K562 (cell line): ENCODE data around the gene EEF1A1. TPM values are rescaled to one million over a fixed set of nuclear protein-coding genes. Genes with fewer than 3 reads are reported as not detected.

Experiments
- BHLHE40 ChIP-seq: IDR thresholded peaks from 2 replicates; pipeline ENCODE4 v1.6.1; 2011; ENCODE audit warnings: low read length, improper control_type of control experiment
- CBFA2T3 ChIP-seq: fragments of 450-650 bp; IDR thresholded peaks from 2 replicates; pipeline ENCODE4 v1.6.1; 2017
- GTF2A2 ChIP-seq: IDR thresholded peaks from 2 replicates; pipeline ENCODE4 v1.6.1; 2016; ENCODE audit warnings: mild to moderate bottlenecking, missing genetic modification characterization, missing compliant biosample characterization
- HNRNPL ChIP-seq: fragments of 200-400 bp; formaldehyde crosslinking; IDR thresholded peaks from 2 replicates; pipeline ENCODE4 v1.6.1; 2017; ENCODE audit warnings: low read depth, mild to moderate bottlenecking, low read length
- NCOA1 ChIP-seq: fragments of 450-650 bp; IDR thresholded peaks from 2 replicates; pipeline ENCODE4 v1.6.1; 2016; ENCODE audit warnings: low read depth
- PHF8 ChIP-seq: fragments of 200-600 bp; sonication (generic); IDR thresholded peaks from 2 replicates; pipeline ENCODE4 v1.6.1; 2012; ENCODE audit warnings: mixed run types, mild to moderate bottlenecking, inconsistent platforms, low read length, moderate library complexity, borderline replicate concordance
- RBM14 ChIP-seq: fragments of 200-400 bp; formaldehyde crosslinking; IDR thresholded peaks from 2 replicates; pipeline ENCODE4 v1.6.1; 2018; ENCODE audit warnings: low read depth, mild to moderate bottlenecking, low read length, moderate library complexity, borderline replicate concordance; ENCODE audit not compliant: insufficient read depth
- SIRT6 ChIP-seq: IDR thresholded peaks from one replicate; pipeline ENCODE4 v1.6.1; 2012; ENCODE audit warnings: low read depth, mild to moderate bottlenecking, control low read depth, inconsistent platforms, low read length, moderate library complexity
- SREBF1 ChIP-seq: fragments of 150-350 bp; IDR thresholded peaks from 2 replicates; pipeline ENCODE4 v1.6.1; 2014; ENCODE audit warnings: antibody characterized with exemption, low read depth, low read length, borderline replicate concordance
- SUPT5H ChIP-seq: fragments of 450-650 bp; IDR thresholded peaks from 2 replicates; pipeline ENCODE4 v1.6.1; 2016
- TAF15 ChIP-seq: fragments of 200-400 bp; formaldehyde crosslinking; IDR thresholded peaks from 2 replicates; pipeline ENCODE4 v1.6.1; 2017; ENCODE audit warnings: mild to moderate bottlenecking, low read depth, low read length, moderate library complexity
- ZC3H8 ChIP-seq: fragments of 450-650 bp; IDR thresholded peaks from 2 replicates; pipeline ENCODE4 v1.6.1; 2017
- ZKSCAN3 ChIP-seq: fragments of 250-450 bp; sonication (Bioruptor Pico); IDR thresholded peaks from 2 replicates; pipeline ENCODE4 v1.4.0; 2020
- ZNF174 ChIP-seq: fragments of 250-450 bp; sonication (Bioruptor Pico); IDR thresholded peaks from 2 replicates; pipeline ENCODE4 v1.4.0; 2020; ENCODE audit warnings: mild to moderate bottlenecking
- ZNF583 ChIP-seq: fragments of 250-450 bp; sonication (Bioruptor Pico); IDR thresholded peaks from 2 replicates; pipeline ENCODE4 v1.4.0; 2020
- ZNF668 ChIP-seq: fragments of 250-450 bp; sonication (Bioruptor Pico); IDR thresholded peaks from 2 replicates; pipeline ENCODE4 v1.8.0; 2022; ENCODE audit warnings: mild to moderate bottlenecking, inconsistent platforms
- ZNF77 ChIP-seq: fragments of 250-450 bp; sonication (Bioruptor Pico); IDR thresholded peaks from 2 replicates; pipeline ENCODE4 v1.5.0; 2020
- ZSCAN32 ChIP-seq: fragments of 450-650 bp; formaldehyde crosslinking; IDR thresholded peaks from 2 replicates; pipeline ENCODE4 v1.4.0; 2020; ENCODE audit warnings: mild to moderate bottlenecking, moderate library complexity
- polyA plus RNA-seq, 8 experiments: library from polyadenylated mRNA; depleted of rRNA in 4 of 8; stranded (reverse) in 5 of 8; unstranded in 3 of 8; fragments of >200 nt; fragmentation: Nextera tagmentation in 2 of 8; fragmentation: Illumina TruSeq in 1 of 8; extraction: Ambion mirVana in 2 of 8; extraction: Trizol in 1 of 8; gene quantifications; 2 replicates each; pipeline versions ENCODE4 v1.2.1 to v1.2.3, GENCODE V29; 2011 to 2014; ENCODE audit warnings: inconsistent platforms in 1 of 8, missing spikeins in 1 of 8
- total RNA-seq, 7 experiments: library from RNA; depleted of rRNA in 6 of 7; stranded (reverse); fragments of >200 nt in 6 of 7; fragmentation: Illumina TruSeq in 2 of 7; extraction: Trizol in 2 of 7; gene quantifications; 2 replicates each; pipeline versions ENCODE4 v1.2.1 to v1.2.3, GENCODE V29; 2011 to 2021; ENCODE audit warnings: low replicate concordance in 1 of 7
- TF ChIP-seq, protein P1 (sequence below): fragments of 450-650 bp; formaldehyde crosslinking; IDR thresholded peaks from 2 replicates; pipeline ENCODE4 v1.4.0; 2020; ENCODE audit warnings: mild to moderate bottlenecking, moderate library complexity
- TF ChIP-seq, protein P2 (sequence below): sonication (generic); formaldehyde crosslinking; IDR thresholded peaks from 2 replicates; pipeline ENCODE4 v1.8.0; 2022; ENCODE audit warnings: mild to moderate bottlenecking, missing genetic modification reagents
- TF ChIP-seq, protein P3 (sequence below), 2 experiments: IDR thresholded peaks in 1 of 2; conservative IDR thresholded peaks in 1 of 2; 2 replicates each; pipeline ENCODE4 v1.6.1; 2016; ENCODE audit warnings: low read depth in 2 of 2, mild to moderate bottlenecking in 1 of 2, missing compliant biosample characterization in 1 of 2, missing genetic modification characterization in 1 of 2, moderate library complexity in 1 of 2

The EEF1A1 gene
- total and polyA plus RNA-seq, 9 of the 15 experiments (the other 6 are each of a cell fraction or from before 2014, with no cell fraction given), result 6,453 to 17,323 (median 11,082) TPM

DNA sequence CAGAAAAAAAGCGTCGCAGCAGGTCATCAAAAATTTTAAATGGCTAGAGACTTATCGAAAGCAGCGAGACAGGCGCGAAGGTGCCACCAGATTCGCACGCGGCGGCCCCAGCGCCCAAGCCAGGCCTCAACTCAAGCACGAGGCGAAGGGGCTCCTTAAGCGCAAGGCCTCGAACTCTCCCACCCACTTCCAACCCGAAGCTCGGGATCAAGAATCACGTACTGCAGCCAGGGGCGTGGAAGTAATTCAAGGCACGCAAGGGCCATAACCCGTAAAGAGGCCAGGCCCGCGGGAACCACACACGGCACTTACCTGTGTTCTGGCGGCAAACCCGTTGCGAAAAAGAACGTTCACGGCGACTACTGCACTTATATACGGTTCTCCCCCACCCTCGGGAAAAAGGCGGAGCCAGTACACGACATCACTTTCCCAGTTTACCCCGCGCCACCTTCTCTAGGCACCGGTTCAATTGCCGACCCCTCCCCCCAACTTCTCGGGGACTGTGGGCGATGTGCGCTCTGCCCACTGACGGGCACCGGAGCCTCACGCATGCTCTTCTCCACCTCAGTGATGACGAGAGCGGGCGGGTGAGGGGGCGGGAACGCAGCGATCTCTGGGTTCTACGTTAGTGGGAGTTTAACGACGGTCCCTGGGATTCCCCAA is at the start of gene EEF1A1 (continued):
- TF ChIP-seq, protein P1, sequence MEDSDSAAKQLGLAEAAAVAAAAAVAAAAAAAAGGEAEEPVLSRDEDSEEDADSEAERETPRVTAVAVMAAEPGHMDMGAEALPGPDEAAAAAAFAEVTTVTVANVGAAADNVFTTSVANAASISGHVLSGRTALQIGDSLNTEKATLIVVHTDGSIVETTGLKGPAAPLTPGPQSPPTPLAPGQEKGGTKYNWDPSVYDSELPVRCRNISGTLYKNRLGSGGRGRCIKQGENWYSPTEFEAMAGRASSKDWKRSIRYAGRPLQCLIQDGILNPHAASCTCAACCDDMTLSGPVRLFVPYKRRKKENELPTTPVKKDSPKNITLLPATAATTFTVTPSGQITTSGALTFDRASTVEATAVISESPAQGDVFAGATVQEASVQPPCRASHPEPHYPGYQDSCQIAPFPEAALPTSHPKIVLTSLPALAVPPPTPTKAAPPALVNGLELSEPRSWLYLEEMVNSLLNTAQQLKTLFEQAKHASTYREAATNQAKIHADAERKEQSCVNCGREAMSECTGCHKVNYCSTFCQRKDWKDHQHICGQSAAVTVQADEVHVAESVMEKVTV (CRISPR knock-in tag), result peak; percentile 66
- TF ChIP-seq ZC3H8 (0 out of 2 replicates have a peak, but pooled peaks have one; percentile 53), SIRT6 (no peak), NCOA1 (no peak; the same call in 1 of the 2 replicates), RBM14 (peak; percentile 12; the same call in 1 of the 2 replicates), GTF2A2 (tag) (peak; percentile 97), ZNF668 (CRISPR knock-in tag) (no peak; the same call in 1 of the 2 replicates), PHF8 (peak; percentile 99), CBFA2T3 (no peak; the same call in 1 of the 2 replicates), HNRNPL (peak; percentile 97), ZNF174 (CRISPR knock-in tag) (peak; percentile 39; the same call in 1 of the 2 replicates), SREBF1 (no peak), ZSCAN32 (CRISPR knock-in tag) (0 out of 2 replicates have a peak, but pooled peaks have one; percentile 40), ZKSCAN3 (no peak), BHLHE40 (peak; percentile 25; the same call in 1 of the 2 replicates), ZNF77 (no peak), SUPT5H (peak; percentile 100), TAF15 (0 out of 2 replicates have a peak, but pooled peaks have one; percentile 21), ZNF583 (CRISPR knock-in tag) (no peak)
- TF ChIP-seq, protein P2, sequence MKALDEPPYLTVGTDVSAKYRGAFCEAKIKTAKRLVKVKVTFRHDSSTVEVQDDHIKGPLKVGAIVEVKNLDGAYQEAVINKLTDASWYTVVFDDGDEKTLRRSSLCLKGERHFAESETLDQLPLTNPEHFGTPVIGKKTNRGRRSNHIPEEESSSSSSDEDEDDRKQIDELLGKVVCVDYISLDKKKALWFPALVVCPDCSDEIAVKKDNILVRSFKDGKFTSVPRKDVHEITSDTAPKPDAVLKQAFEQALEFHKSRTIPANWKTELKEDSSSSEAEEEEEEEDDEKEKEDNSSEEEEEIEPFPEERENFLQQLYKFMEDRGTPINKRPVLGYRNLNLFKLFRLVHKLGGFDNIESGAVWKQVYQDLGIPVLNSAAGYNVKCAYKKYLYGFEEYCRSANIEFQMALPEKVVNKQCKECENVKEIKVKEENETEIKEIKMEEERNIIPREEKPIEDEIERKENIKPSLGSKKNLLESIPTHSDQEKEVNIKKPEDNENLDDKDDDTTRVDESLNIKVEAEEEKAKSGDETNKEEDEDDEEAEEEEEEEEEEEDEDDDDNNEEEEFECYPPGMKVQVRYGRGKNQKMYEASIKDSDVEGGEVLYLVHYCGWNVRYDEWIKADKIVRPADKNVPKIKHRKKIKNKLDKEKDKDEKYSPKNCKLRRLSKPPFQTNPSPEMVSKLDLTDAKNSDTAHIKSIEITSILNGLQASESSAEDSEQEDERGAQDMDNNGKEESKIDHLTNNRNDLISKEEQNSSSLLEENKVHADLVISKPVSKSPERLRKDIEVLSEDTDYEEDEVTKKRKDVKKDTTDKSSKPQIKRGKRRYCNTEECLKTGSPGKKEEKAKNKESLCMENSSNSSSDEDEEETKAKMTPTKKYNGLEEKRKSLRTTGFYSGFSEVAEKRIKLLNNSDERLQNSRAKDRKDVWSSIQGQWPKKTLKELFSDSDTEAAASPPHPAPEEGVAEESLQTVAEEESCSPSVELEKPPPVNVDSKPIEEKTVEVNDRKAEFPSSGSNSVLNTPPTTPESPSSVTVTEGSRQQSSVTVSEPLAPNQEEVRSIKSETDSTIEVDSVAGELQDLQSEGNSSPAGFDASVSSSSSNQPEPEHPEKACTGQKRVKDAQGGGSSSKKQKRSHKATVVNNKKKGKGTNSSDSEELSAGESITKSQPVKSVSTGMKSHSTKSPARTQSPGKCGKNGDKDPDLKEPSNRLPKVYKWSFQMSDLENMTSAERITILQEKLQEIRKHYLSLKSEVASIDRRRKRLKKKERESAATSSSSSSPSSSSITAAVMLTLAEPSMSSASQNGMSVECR, result no peak; the same call in none of the 2 replicates
- TF ChIP-seq, protein P3, sequence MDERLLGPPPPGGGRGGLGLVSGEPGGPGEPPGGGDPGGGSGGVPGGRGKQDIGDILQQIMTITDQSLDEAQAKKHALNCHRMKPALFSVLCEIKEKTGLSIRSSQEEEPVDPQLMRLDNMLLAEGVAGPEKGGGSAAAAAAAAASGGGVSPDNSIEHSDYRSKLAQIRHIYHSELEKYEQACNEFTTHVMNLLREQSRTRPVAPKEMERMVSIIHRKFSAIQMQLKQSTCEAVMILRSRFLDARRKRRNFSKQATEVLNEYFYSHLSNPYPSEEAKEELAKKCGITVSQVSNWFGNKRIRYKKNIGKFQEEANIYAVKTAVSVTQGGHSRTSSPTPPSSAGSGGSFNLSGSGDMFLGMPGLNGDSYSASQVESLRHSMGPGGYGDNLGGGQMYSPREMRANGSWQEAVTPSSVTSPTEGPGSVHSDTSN (CRISPR knock-in tag; IDR thresholded peaks at IDR 0.05; ENCODE audit: low read depth), result no peak
- TF ChIP-seq, protein P3 (tag; conservative IDR thresholded peaks at IDR 0.05; ENCODE audit: low read depth), result 0 out of 2 replicates have a peak, but pooled peaks have one; percentile 33
